Thymus (tissue), 11 donors: Measurements from ENCODE around the gene ZNF394. TPM values are rescaled to one million over a fixed set of nuclear protein-coding genes. Genes with fewer than 3 reads are reported as not detected.

Experiments used
- DNase-seq, 9 donors: peaks; one replicate each; pipeline ENCODE4 v3.0.0-alpha.2; 2013; ENCODE audit warnings: low spot score in 9 of 9, low read depth in 6 of 9, missing footprints in 1 of 9
- H3K27ac ChIP-seq, 2 donors: one replicate each; pipeline ENCODE4 v1.5.1; 2013; ENCODE audit warnings: control low read depth in 1 of 2, low read depth in 1 of 2, low read length in 1 of 2, mild to moderate bottlenecking in 1 of 2, moderate library complexity in 1 of 2
- H3K27me3 ChIP-seq, 2 donors: one replicate each; pipeline ENCODE4 v1.5.1; 2013; ENCODE audit warnings: low read length in 1 of 2; ENCODE audit not compliant: control insufficient read depth in 2 of 2, insufficient read depth in 1 of 2
- H3K36me3 ChIP-seq, 2 donors: one replicate each; pipeline ENCODE4 v1.5.1; 2013; ENCODE audit warnings: low read length in 1 of 2, mild to moderate bottlenecking in 1 of 2, moderate library complexity in 1 of 2; ENCODE audit not compliant: control insufficient read depth in 2 of 2, insufficient read depth in 2 of 2
- H3K4me1 ChIP-seq, 2 donors: one replicate each; pipeline ENCODE4 v1.5.1; 2013; ENCODE audit warnings: low read length in 2 of 2; ENCODE audit not compliant: control insufficient read depth in 2 of 2, insufficient read depth in 2 of 2
- H3K4me3 ChIP-seq, 2 donors: one replicate each; pipeline ENCODE4 v1.5.1; 2013; ENCODE audit warnings: low read length in 2 of 2, control low read depth in 1 of 2, mild to moderate bottlenecking in 1 of 2
- H3K9me3 ChIP-seq, 2 donors: one replicate each; pipeline ENCODE4 v1.5.1; 2013; ENCODE audit warnings: low read length in 1 of 2, mild to moderate bottlenecking in 1 of 2; ENCODE audit not compliant: control insufficient read depth in 2 of 2, insufficient read depth in 1 of 2
- WGBS: extraction: QIAGEN DNeasy Blood & Tissue Kit; methylation state at CpG from one replicate; pipeline ENCODE4 v1.1.7; 2013; 5-methylcytosine and 5-hydroxymethylcytosine counted together
- polyA plus RNA-seq: library from polyadenylated mRNA; stranded (reverse); fragments of 200-250 nt; gene quantifications from one replicate; pipeline ENCODE4 v1.2.3, GENCODE V29; 2013
- total RNA-seq: library from RNA; stranded (reverse); fragments of 120-200 nt; gene quantifications from one replicate; pipeline ENCODE4 v1.2.4, GENCODE V29; 2013
- donor health status: healthy.

The ZNF394 gene
- total and polyA plus RNA-seq, 2 donors: 26.1 to 41.3 TPM

DNA sequence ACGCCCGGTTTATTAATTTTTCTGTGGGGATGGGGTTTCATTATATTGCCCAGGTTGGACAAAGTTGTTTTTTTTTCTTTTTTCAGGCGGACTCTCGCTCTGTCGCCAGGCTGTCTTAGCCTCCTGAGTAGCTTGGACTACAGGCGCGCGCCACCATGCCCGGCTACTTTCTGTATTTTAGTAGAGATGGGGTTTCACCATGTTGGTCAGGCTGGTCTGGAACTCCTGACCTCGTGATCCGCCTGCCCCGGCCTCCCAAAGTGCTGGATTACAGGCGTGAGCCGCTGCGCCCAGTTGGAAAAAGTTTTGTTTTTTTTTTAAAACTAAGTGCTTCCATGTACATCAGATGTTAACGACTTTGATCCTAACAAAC lies 542 bp upstream of the ZNF394 start:
- Histone ChIP-seq H3K4me3 (peak overlapping the region; percentile 59 to 100), H3K9me3 (peaks cover 0 to 12% of the 10 kb centered on the region in 2 donors), H3K4me1 (peaks cover 12 to 30% of the 10 kb centered on the region in 2 donors), H3K27me3 (no peaks in the 10 kb centered on the region), H3K27ac (peak overlapping the region; percentile 87 to 99), H3K36me3 (peaks cover 10 to 18% of the 10 kb centered on the region in 2 donors)
- DNase-seq: no peak
- 54% methylated on average over 16 of the region's 16 CpGs for WGBS

DNA sequence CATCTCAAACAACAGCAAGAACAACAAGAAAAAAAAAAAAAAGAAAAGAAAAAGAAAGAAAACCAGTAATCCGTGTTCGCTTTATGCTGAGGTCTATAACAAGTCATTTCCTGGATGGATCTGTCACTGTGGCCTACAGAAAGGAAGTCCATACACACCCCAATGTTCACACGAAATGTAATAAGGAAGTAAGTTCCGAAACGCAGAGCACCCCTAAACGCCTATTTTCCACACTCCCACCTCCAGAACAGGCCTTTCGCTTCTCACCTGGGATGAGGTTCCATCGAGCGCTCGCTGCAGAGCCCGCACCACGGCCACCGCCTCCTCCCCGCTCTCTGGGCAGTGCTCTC lies 735 bp downstream of the ZNF394 start:
- Histone ChIP-seq H3K4me3 (peak overlapping the region; percentile 59 to 100), H3K27ac (peak overlapping the region; percentile 87 to 99), H3K9me3 (peaks cover 2 to 21% of the 10 kb centered on the region in 2 donors), H3K36me3 (peaks cover 18 to 29% of the 10 kb centered on the region in 2 donors), H3K4me1 (peaks cover 12 to 25% of the 10 kb centered on the region in 2 donors), H3K27me3 (no peaks in the 10 kb centered on the region)
- DNase-seq: peak in 7 of 9 donors; percentile 4 to 54 (median 21)
- WGBS: 1% methylated on average over 14 of the region's 14 CpGs

DNA sequence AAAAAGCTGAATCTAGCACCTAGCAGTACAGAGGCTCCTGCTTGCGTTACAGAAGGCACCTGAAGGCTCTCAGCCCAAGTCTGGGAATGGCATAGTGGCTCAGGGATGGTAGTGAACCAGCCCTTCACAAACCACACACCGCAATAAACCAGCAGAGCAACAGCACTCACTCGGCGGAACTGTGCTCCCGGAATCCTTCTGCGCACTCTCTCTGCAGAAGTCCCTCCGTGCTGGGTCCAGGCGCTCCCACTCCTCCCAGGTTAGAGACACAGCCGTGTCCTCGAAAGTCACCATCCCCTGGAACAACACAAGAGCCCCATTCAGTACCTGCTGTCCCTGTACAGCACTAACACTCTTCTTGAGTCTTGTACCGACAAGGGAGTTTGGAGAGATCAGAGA lies 1.5 kb downstream of the ZNF394 start:
- peaks cover 10 to 29% of the 10 kb centered on the region in 2 donors for H3K9me3 ChIP-seq
- H3K4me3 ChIP-seq: peak overlapping the region; percentile 59 to 100
- DNase-seq: no peak
- peaks cover 26 to 37% of the 10 kb centered on the region in 2 donors for H3K36me3 ChIP-seq
- WGBS: 86% methylated on average over 11 of the region's 11 CpGs
- H3K27me3 ChIP-seq: no peaks in the 10 kb centered on the region
- no peak overlapping the region for H3K27ac ChIP-seq
- H3K4me1 ChIP-seq: peaks cover 12 to 21% of the 10 kb centered on the region in 2 donors

- peaks cover 11 to 33% of the 10 kb centered on the region in 2 donors for H3K9me3 ChIP-seq
- peak overlapping the region; percentile 59 to 100 for H3K4me3 ChIP-seq
- H3K27me3 ChIP-seq: no peaks in the 10 kb centered on the region
- H3K4me1 ChIP-seq: peaks cover 12 to 21% of the 10 kb centered on the region in 2 donors
- H3K27ac ChIP-seq: no peak overlapping the region
- DNase-seq: no peak
- WGBS: 77% methylated on average over 6 of the region's 6 CpGs
- peaks cover 32 to 41% of the 10 kb centered on the region in 2 donors for H3K36me3 ChIP-seq
These were observed 2.1 kb downstream of the ZNF394 start for GRCh38 chr7:99497766-99498545.

- peaks cover 9 to 13% of the 10 kb centered on the region in 2 donors for H3K4me1 ChIP-seq
- no peak overlapping the region for H3K27ac ChIP-seq
- no peaks in the 10 kb centered on the region for H3K27me3 ChIP-seq
- H3K36me3 ChIP-seq: peaks cover 39 to 58% of the 10 kb centered on the region in 2 donors
- H3K9me3 ChIP-seq: peaks cover 11 to 24% of the 10 kb centered on the region in 2 donors
- WGBS: 99% methylated on average over 6 of the region's 6 CpGs
- no peak for DNase-seq
- no peak overlapping the region for H3K4me3 ChIP-seq
These were observed 6.3 kb downstream of the ZNF394 start for GRCh38 chr7:99493823-99494222.

GRCh38 chr7:99490878-99491277 lies 9.2 kb downstream of the ZNF394 start:
- H3K4me1 ChIP-seq: no peaks in the 10 kb centered on the region
- H3K4me3 ChIP-seq: no peak overlapping the region
- H3K27me3 ChIP-seq: no peaks in the 10 kb centered on the region
- peaks cover 36 to 51% of the 10 kb centered on the region in 2 donors for H3K36me3 ChIP-seq
- no peak for DNase-seq
- WGBS: 75% methylated on average over 3 of the region's 3 CpGs
- no peak overlapping the region for H3K27ac ChIP-seq
- H3K9me3 ChIP-seq: peaks cover 11 to 24% of the 10 kb centered on the region in 2 donors

DNA sequence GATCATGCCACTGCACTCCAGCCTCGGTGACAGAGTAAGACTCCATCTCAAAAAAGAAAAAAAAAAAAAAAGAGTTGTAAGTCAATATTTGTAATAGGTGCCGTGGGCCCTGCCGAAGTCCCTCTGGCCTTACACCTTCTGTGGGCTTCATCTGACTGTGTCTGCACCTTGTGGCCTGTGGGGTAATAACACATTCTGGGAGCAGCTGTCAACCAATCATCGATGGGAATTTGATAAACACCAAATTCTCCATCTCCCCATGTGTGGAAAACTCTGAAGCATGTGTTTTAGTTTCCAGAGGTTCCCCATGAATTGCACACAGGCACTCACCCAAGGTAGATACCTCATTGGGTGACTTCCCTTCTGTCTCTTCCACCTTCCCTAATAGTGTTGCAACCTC lies 10.8 kb downstream of the ZNF394 start:
- Histone ChIP-seq H3K27ac (no peak overlapping the region), H3K4me3 (no peak overlapping the region), H3K27me3 (no peaks in the 10 kb centered on the region), H3K4me1 (no peaks in the 10 kb centered on the region), H3K36me3 (peaks cover 32 to 47% of the 10 kb centered on the region in 2 donors), H3K9me3 (peaks cover 8 to 11% of the 10 kb centered on the region in 2 donors)
- 94% methylated on average over 4 of the region's 4 CpGs for WGBS
- no peak for DNase-seq

DNA sequence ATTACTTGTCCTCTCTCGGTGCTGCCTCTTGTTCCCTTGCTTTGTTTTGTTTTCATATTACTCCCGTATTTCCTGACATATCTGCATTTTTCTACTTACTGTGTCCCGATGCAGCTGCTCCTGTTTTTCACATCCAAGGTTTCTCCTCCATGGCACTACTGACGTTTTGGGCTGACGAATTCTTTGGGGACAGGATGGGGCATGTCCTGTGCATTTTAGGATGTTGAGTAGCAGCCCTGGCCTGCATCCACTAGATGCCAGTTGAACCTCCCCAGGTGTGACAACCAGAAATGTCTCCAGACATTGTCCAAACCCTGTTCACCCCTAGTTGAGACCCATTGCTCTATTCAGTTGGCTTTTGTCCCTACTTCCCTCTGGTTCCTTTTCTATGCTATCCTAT lies 15.0 kb downstream of the ZNF394 start:
- no peak for DNase-seq
- Histone ChIP-seq H3K36me3 (peaks cover 18 to 30% of the 10 kb centered on the region in 2 donors), H3K9me3 (no peaks in the 10 kb centered on the region), H3K4me3 (no peak overlapping the region), H3K27me3 (no peaks in the 10 kb centered on the region), H3K4me1 (no peaks in the 10 kb centered on the region), H3K27ac (no peak overlapping the region)
- 96% methylated on average over 5 of the region's 5 CpGs for WGBS

GRCh38 chr7:99478464-99479440 lies 21.3 kb downstream of the ZNF394 start:
- H3K4me1 ChIP-seq: peaks cover 0 to 7% of the 10 kb centered on the region in 2 donors
- H3K4me3 ChIP-seq: no peak overlapping the region
- DNase-seq: no peak
- peaks cover 14 to 31% of the 10 kb centered on the region in 2 donors for H3K36me3 ChIP-seq
- no peak overlapping the region for H3K27ac ChIP-seq
- H3K9me3 ChIP-seq: peaks cover 0 to 2% of the 10 kb centered on the region in 2 donors
- WGBS: 93% methylated on average over 15 of the region's 15 CpGs
- H3K27me3 ChIP-seq: no peaks in the 10 kb centered on the region
